Activated CD8-positive, alpha-beta memory T cell treated with anti-CD3 and anti-CD28 coated beads, Interleukin-2, amount 50 U/mL, for 4 hours (primary cell): ENCODE measurements around the gene SRI.
"Not testable (repeated sequence)": the region's sequence is repeated elsewhere in the genome, so short reads cannot be mapped to it uniquely, and the experiment has no call there.

Experiments
- DNase-seq: peaks from one replicate; pipeline ENCODE4 v3.0.0-alpha.2; 2020

Gene SRI

DNA sequence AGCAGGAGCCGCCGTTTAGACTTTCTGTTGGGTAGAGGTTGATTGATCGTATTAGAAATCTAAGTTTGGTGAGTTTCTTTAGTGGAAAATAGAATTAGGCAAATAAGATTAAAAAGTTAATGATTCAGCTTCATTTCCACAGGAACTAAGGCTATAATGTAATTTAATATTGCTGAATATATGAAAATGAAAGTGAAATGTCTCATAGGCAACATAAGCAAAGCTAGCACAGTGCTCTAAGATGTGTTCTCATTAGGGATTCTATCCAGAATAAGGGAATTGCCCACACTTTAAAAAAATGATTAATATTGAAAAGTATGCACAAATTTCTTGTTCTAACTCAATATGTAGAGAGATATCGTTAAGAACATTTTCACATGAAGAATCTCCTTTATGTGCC lies 47.0 kb downstream of the SRI start:
- DNase-seq, result no peak

DNA sequence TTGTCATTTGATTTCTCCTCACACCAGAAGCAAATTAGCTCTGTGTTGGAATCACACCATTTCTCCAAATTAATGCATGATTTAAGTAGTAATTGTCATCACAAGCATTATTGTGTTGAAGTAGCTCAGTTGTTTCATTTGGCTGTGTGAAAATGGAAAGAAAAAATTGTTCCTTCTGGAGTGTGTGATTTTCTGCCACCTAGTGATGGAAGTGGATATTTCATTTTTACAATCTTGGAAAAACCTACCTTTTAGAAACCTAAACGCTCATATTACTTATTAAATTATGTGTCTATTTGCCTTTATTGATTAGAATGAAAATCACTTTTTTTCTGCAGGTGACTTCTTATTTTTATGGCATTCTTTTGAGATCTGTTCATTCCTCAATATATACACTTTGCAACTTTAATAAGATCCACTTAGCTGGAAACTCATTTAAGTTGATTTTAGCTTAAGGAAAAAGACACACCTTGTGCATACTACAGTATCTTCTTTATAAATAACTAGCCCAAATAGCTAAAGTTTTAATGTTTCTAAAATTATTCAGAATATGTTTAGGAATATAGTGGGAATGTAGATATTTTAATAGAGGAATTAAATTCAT lies 50.0 kb downstream of the SRI start:
- DNase-seq, result no peak

DNA sequence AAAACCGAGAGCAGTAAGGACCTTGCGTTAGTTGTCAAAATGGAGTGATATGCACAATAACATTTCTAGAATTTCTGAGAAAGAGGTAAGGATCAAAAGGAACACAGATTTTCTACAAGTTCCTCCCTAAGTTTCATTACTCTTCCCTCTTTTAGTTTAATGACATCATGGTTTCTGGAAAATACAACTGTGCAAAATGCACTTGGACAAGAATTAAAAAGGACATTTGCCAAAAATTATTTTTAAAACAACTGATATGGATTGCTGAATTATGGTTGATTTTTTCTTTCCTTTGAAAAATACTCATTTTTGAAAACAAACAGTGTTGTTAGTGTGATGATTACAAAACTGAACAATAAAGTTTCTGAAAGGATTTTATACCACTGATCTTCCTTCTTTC lies 52.1 kb downstream of the SRI start:
- DNase-seq, result no peak

DNA sequence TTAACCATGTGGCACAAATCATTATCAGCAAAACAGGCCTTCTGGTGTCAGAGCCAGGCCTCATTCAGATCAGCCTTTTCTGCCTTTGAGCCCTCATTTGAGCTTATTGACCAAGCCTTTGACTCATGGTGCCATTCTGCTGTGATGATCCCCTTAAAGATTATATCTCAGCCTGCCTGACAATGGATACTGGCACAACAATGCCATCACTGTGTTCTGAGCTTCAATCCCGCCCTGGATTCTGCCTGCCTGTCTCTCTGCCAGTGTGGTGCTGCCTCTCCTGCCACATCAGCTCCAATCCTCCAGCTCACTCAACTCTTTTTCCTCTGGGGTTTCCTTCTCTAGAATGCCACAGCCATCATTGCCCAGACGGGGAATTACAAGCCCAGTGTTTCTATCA lies 52.6 kb downstream of the SRI start:
- no peak for DNase-seq

DNA sequence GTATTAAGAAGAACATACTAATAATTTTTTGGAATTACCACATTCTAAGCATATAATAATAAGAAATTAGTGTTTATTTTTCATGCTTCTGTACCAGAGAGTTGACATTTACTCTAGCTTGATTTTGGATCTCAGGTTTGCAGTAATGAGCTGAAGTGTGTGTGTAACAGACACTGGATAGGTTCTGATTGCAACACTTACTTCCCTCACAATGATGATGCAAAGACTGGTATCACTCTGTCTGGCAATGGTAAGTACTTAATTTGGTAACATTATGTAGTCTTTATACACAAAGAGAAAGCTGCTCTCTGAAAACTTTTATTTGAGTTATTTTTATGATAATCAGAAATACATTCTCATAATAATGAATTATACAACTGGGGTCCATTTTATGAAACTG lies 54.1 kb downstream of the SRI start:
- DNase-seq, result no peak

GRCh38 chr7:88159741-88160140 lies 60.1 kb downstream of the SRI start:
- DNase-seq, result not testable (repeated sequence)

DNA sequence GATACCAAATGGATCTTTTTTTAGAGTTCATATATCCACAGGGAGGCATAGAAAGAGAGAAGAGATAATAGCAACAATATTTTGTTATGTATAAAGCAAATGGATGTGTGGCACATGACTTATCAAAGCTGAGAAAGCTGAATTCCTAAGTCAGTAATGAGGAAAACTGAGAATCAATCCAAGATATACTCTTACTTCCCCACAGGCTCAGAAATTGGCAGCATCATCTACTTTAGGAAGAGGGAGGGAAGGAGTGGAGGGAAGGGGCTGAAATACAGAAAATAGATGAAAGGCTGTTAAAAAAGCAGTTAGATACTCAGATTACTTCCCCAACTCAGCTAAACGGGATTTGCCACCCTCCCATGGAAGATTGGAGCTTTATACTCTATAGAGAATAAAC lies 63.5 kb downstream of the SRI start:
- no peak for DNase-seq

DNA sequence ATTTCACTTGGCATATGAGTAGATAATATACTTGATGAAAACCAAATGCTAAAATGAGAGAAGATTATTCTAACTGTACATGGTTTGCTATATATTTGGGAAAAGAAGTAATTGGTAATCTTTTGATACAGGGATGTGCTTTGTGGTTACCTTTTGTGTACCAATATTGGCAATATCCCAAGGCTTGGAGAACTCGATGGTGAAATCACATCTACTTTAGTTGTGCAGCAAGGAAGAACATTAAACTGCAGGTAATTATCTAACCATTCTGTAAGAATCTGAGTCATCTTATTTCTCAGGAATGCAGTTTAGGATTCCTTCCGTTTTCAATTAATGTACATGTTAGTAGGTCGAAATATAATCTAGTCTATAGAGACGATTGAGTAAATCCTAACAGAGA lies 64.1 kb downstream of the SRI start:
- no peak for DNase-seq
